ENCODE data around the gene ZFYVE28.
"Not testable (repeated sequence)": the region's sequence is repeated elsewhere in the genome, so short reads cannot be mapped to it uniquely, and the experiment has no call there.

ZFYVE28 gene

DNA sequence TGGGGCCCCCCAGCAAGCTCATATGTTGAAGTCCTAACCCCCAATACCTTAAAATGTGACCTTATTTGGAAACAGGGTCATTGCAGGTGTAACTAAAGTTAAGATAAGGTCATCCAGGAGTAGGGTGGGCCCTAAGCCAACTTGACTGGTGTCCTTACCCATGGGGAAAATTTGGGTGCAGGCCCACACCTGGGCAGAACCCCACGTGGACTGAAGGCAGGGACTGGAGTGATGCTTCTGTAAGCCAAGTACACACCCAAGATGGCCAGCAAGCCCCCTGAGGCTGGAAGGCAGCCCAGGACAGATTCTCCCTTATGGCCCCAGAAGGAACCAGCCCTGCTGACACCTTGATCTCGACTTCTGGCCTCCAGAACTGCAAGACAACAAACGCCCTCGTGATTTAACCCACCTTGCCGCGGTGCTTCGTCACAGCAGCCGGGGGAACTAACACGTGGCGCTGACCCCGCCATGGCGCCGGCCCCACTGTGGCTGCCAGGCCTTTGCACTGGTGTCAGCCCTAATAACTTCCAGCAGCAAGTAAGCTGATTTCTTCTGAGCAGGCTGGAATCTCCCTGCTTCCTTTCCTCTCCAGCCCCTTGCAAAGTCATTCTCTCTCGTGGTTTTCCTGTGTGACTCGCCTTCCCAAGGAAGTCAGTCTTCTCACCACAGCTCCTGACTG, 133.4 kb downstream of the ZFYVE28 start:
- no peak overlapping the region for H3K27ac ChIP-seq (ENCODE audit: low read depth, low read length)
- no peaks in the 10 kb centered on the region for H3K27me3 ChIP-seq (ENCODE audit: control insufficient read depth, insufficient read depth, low read length)
- no peaks in the 10 kb centered on the region for H3K36me3 ChIP-seq (ENCODE audit: control insufficient read depth, insufficient read depth, low read length)
- H3K4me1 ChIP-seq (ENCODE audit: control insufficient read depth, insufficient read depth, low read length) = no peaks in the 10 kb centered on the region
- H3K9ac ChIP-seq (ENCODE audit: low read depth, low read length) = no peak overlapping the region
- H3K9me3 ChIP-seq (ENCODE audit: control insufficient read depth, insufficient read depth, low read length) = no peaks in the 10 kb centered on the region
- no peak overlapping the region for H3K4me3 ChIP-seq (ENCODE audit: low read depth, low read length)

DNA sequence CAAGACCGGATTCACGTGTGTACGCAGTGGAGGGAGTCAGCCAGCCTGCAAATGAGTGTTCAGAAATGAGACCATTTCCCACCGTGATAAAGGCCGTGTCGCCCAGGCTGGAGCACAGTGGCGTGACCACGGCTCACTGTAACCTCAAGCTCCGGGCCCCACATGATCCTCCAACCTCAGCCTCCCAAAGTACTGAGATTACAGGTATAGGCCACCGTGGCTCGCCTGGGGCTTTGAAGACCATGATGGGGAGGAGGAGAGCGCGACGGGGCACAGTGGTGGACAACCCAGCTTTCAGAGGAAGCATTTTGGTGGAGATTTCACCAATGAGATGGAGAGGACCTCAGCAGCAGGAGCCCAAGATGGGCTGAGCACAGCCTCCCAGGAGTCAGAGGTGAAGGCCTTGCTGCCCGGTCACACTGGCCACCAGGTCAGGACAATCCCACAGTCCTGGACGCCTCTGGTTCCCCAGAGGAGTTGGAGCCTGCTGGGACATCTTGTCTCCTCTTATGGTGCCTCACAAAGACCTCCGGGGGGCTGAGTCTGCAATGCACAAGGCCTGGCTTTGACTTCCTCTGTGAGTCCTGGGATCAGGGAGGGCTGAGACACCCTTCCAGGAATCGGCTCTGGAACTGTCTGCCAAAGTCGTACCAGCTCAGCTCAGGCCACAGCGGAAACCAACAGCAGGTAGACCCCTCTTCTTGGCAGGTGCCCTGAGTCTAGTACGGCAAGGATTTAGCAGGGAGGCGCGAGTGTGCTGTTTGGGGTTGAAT, 134.1 kb downstream of the ZFYVE28 start:
- H3K9ac ChIP-seq (ENCODE audit: low read depth, low read length) = no peak overlapping the region
- no peak overlapping the region for H3K4me3 ChIP-seq (ENCODE audit: low read depth, low read length)
- H3K27me3 ChIP-seq (ENCODE audit: control insufficient read depth, insufficient read depth, low read length) = no peaks in the 10 kb centered on the region
- H3K9me3 ChIP-seq (ENCODE audit: control insufficient read depth, insufficient read depth, low read length) = no peaks in the 10 kb centered on the region
- no peaks in the 10 kb centered on the region for H3K36me3 ChIP-seq (ENCODE audit: control insufficient read depth, insufficient read depth, low read length)
- H3K4me1 ChIP-seq (ENCODE audit: control insufficient read depth, insufficient read depth, low read length) = no peaks in the 10 kb centered on the region
- no peak overlapping the region for H3K27ac ChIP-seq (ENCODE audit: low read depth, low read length)

GRCh38 chr4:2283199-2283711, 135.2 kb downstream of the ZFYVE28 start:
- no peak overlapping the region for H3K4me3 ChIP-seq (ENCODE audit: low read depth, low read length)
- no peaks in the 10 kb centered on the region for H3K36me3 ChIP-seq (ENCODE audit: control insufficient read depth, insufficient read depth, low read length)
- H3K27me3 ChIP-seq (ENCODE audit: control insufficient read depth, insufficient read depth, low read length) = no peaks in the 10 kb centered on the region
- no peak overlapping the region for H3K27ac ChIP-seq (ENCODE audit: low read depth, low read length)
- H3K9ac ChIP-seq (ENCODE audit: low read depth, low read length) = no peak overlapping the region
- no peaks in the 10 kb centered on the region for H3K4me1 ChIP-seq (ENCODE audit: control insufficient read depth, insufficient read depth, low read length)
- H3K9me3 ChIP-seq (ENCODE audit: control insufficient read depth, insufficient read depth, low read length) = no peaks in the 10 kb centered on the region

GRCh38 chr4:2281575-2282343, 136.7 kb downstream of the ZFYVE28 start:
- Histone ChIP-seq H3K4me1 (ENCODE audit: control insufficient read depth, insufficient read depth, low read length) (no peaks in the 10 kb centered on the region), H3K27ac (ENCODE audit: low read depth, low read length) (no peak overlapping the region), H3K9ac (ENCODE audit: low read depth, low read length) (no peak overlapping the region), H3K36me3 (ENCODE audit: control insufficient read depth, insufficient read depth, low read length) (no peaks in the 10 kb centered on the region), H3K4me3 (ENCODE audit: low read depth, low read length) (no peak overlapping the region), H3K9me3 (ENCODE audit: control insufficient read depth, insufficient read depth, low read length) (no peaks in the 10 kb centered on the region), H3K27me3 (ENCODE audit: control insufficient read depth, insufficient read depth, low read length) (no peaks in the 10 kb centered on the region)

DNA sequence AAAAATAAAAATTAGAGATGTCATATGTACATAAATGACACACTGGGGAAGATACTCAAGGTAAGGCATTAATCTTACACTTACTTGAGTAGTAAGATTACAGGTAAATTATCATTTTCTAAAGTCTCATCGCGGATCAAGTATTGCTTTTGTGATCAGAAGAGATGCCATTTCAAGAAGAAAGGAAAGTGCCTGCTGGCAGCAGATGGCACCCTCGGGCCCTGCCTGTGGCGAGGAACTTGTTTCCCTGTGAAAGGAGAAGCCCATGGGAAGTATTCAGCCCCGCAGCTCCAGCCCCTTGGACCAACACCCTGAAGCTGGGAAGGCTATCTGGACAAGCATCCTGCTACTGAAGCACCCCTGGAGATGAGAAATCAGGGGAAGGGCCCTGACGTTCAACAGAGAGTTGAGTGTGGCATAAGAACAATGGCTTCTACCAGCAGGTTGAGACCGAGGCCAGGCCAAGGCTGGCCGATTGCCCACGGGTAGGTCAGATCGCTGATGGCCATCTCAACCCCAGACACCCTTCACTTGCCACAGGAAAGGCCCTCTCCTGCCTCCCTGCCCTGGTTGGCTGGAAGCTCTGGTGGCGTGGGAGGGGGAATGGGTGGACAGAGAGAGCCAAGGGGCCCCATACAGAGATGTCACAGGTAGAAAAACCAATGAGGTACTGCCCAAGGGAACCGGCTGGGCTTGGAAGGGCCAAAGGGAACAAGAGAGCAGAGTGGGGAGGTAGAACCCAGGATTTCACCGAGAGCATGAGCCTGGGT, 137.7 kb downstream of the ZFYVE28 start:
- Histone ChIP-seq H3K4me1 (ENCODE audit: control insufficient read depth, insufficient read depth, low read length) (no peaks in the 10 kb centered on the region), H3K9ac (ENCODE audit: low read depth, low read length) (no peak overlapping the region), H3K4me3 (ENCODE audit: low read depth, low read length) (no peak overlapping the region), H3K36me3 (ENCODE audit: control insufficient read depth, insufficient read depth, low read length) (no peaks in the 10 kb centered on the region), H3K27ac (ENCODE audit: low read depth, low read length) (no peak overlapping the region), H3K27me3 (ENCODE audit: control insufficient read depth, insufficient read depth, low read length) (no peaks in the 10 kb centered on the region), H3K9me3 (ENCODE audit: control insufficient read depth, insufficient read depth, low read length) (no peaks in the 10 kb centered on the region)

GRCh38 chr4:2277956-2278355, 140.5 kb downstream of the ZFYVE28 start:
- no peak overlapping the region for H3K4me3 ChIP-seq (ENCODE audit: low read depth, low read length)
- no peaks in the 10 kb centered on the region for H3K9me3 ChIP-seq (ENCODE audit: control insufficient read depth, insufficient read depth, low read length)
- H3K36me3 ChIP-seq (ENCODE audit: control insufficient read depth, insufficient read depth, low read length) = no peaks in the 10 kb centered on the region
- no peak overlapping the region for H3K9ac ChIP-seq (ENCODE audit: low read depth, low read length)
- H3K4me1 ChIP-seq (ENCODE audit: control insufficient read depth, insufficient read depth, low read length) = no peaks in the 10 kb centered on the region
- H3K27me3 ChIP-seq (ENCODE audit: control insufficient read depth, insufficient read depth, low read length) = no peaks in the 10 kb centered on the region
- H3K27ac ChIP-seq (ENCODE audit: low read depth, low read length) = no peak overlapping the region

DNA sequence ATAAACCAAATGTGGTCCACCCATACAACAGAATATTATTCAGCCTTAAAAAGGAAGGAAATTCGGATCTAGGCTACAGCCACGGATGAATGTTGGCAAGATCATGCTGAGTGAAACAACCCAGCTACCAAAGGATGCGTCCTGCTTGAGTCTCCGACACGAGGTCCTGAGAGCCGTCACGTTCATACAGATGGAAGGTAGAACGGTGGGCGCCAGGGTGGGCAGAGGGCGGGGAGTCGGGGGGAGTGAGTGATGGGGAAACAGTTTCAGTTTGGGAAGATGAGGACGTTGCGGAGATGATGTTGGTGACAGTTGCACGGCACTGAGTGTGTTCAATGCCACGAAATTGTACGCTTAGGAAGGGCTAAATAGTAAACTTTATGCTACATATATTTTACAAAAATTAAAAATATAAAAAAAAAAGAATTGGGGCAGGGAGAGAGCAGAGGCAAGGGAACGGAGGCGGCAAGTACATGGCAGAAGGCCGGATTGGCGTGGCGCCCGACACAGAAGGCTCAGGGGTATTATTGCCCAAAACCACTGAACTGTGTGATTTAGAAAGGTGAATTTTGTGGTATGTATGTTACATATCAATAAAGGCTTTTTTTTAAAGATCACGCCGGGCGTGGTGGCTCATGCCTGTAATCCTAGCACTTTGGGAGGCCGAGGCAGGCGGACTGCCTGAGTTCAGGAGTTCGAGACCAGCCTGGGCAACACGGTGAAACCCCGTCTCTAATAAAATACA, 141.7 kb downstream of the ZFYVE28 start:
- no peak overlapping the region for H3K9ac ChIP-seq (ENCODE audit: low read depth, low read length)
- H3K4me1 ChIP-seq (ENCODE audit: control insufficient read depth, insufficient read depth, low read length) = no peaks in the 10 kb centered on the region
- H3K36me3 ChIP-seq (ENCODE audit: control insufficient read depth, insufficient read depth, low read length) = no peaks in the 10 kb centered on the region
- no peaks in the 10 kb centered on the region for H3K9me3 ChIP-seq (ENCODE audit: control insufficient read depth, insufficient read depth, low read length)
- H3K4me3 ChIP-seq (ENCODE audit: low read depth, low read length) = no peak overlapping the region
- H3K27ac ChIP-seq (ENCODE audit: low read depth, low read length) = no peak overlapping the region
- H3K27me3 ChIP-seq (ENCODE audit: control insufficient read depth, insufficient read depth, low read length) = no peaks in the 10 kb centered on the region

- H3K4me1 ChIP-seq (ENCODE audit: control insufficient read depth, insufficient read depth, low read length) = no peaks in the 10 kb centered on the region
- no peak overlapping the region for H3K4me3 ChIP-seq (ENCODE audit: low read depth, low read length)
These were observed 142.7 kb downstream of the ZFYVE28 start for GRCh38 chr4:2275546-2276251.

DNA sequence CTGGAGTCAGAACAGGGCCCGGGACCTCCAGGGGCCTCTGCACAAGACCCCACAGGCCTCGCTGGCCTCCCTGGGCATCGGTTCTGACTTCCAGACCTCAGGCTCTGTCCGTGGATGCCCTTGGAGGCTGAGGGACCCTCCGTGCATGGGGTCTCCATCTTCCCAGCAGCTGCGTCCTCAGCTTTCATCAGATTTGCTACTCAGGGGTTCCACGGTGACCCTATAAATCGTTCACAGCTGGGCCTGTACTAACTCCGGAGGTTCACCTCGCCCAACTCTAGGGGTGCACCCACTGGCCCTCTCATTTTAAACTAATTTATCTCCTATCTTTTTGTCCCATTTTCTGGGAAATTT, 143.4 kb downstream of the ZFYVE28 start:
- H3K9ac ChIP-seq (ENCODE audit: low read depth, low read length); H3K27ac ChIP-seq (ENCODE audit: low read depth, low read length); H3K9me3 ChIP-seq (ENCODE audit: control insufficient read depth, insufficient read depth, low read length); H3K4me1 ChIP-seq (ENCODE audit: control insufficient read depth, insufficient read depth, low read length); H3K4me3 ChIP-seq (ENCODE audit: low read depth, low read length); H3K27me3 ChIP-seq (ENCODE audit: control insufficient read depth, insufficient read depth, low read length); H3K36me3 ChIP-seq (ENCODE audit: control insufficient read depth, insufficient read depth, low read length): not testable (repeated sequence)

More at GRCh38 chr4:2275546-2276251, 142.7 kb downstream of the ZFYVE28 start:
- Histone ChIP-seq H3K27me3 (ENCODE audit: control insufficient read depth, insufficient read depth, low read length) (no peaks in the 10 kb centered on the region), H3K9me3 (ENCODE audit: control insufficient read depth, insufficient read depth, low read length) (no peaks in the 10 kb centered on the region), H3K27ac (ENCODE audit: low read depth, low read length) (no peak overlapping the region), H3K36me3 (ENCODE audit: control insufficient read depth, insufficient read depth, low read length) (no peaks in the 10 kb centered on the region), H3K9ac (ENCODE audit: low read depth, low read length) (no peak overlapping the region)
